ENCODE results near the gene TNNT3.

- no peak for TF ChIP-seq CTCF (conservative IDR thresholded peaks at IDR 0.05; ENCODE audit: low read depth, low read length)
- no peak for TF ChIP-seq EZH2 (IDR thresholded peaks at IDR 0.05; ENCODE audit: borderline replicate concordance, low read depth, low read length, poor library complexity, severe bottlenecking)
These were observed 3.1 kb upstream of the TNNT3 start for GRCh38 chr11:1916132-1916985.

Measured in A673 (cell line).